GM19035 (cell line): ENCODE measurements around the gene C20orf202.

Source experiments
- ATAC-seq: cut with Tn5 transposase; IDR thresholded peaks from one replicate; pipeline ENCODE4 v1.9.1; 2021; ENCODE audit not compliant: unreplicated experiment

Gene C20orf202

GRCh38 chr20:1202762-1203504 lies at the start of gene C20orf202:
Gene C20orf202, plus strand, starts transcription at chr20:1203454. Its CDS starts 132 bp downstream, at chr20:1203586.
- no peak for ATAC-seq

- ATAC-seq, result no peak
Observed at GRCh38 chr20:1154226-1154625, 49.0 kb upstream of the C20orf202 start.

GRCh38 chr20:1154691-1155090 lies 48.6 kb upstream of the C20orf202 start:
- ATAC-seq, result no peak

GRCh38 chr20:1155342-1155741 lies 47.9 kb upstream of the C20orf202 start:
- no peak for ATAC-seq

GRCh38 chr20:1160496-1160895 lies 42.8 kb upstream of the C20orf202 start:
- no peak for ATAC-seq

GRCh38 chr20:1160991-1161390 lies 42.3 kb upstream of the C20orf202 start:
- ATAC-seq, result no peak

GRCh38 chr20:1163105-1163504 lies 40.1 kb upstream of the C20orf202 start:
- no peak for ATAC-seq

- no peak for ATAC-seq
Observed at GRCh38 chr20:1163653-1164052, 39.6 kb upstream of the C20orf202 start.

- ATAC-seq, result no peak
Observed at GRCh38 chr20:1164871-1165270, 38.4 kb upstream of the C20orf202 start.

- no peak for ATAC-seq
Observed at GRCh38 chr20:1165521-1165920, 37.7 kb upstream of the C20orf202 start.

GRCh38 chr20:1165941-1166340 lies 37.3 kb upstream of the C20orf202 start:
- ATAC-seq, result no peak

- no peak for ATAC-seq
Observed at GRCh38 chr20:1166948-1167720, 36.1 kb upstream of the C20orf202 start.

GRCh38 chr20:1169224-1169623 lies 34.0 kb upstream of the C20orf202 start:
- no peak for ATAC-seq

- no peak for ATAC-seq
Observed at GRCh38 chr20:1171461-1172093, 31.7 kb upstream of the C20orf202 start.

GRCh38 chr20:1173698-1174097 lies 29.6 kb upstream of the C20orf202 start:
- no peak for ATAC-seq

GRCh38 chr20:1174787-1175186 lies 28.5 kb upstream of the C20orf202 start:
- no peak for ATAC-seq

- no peak for ATAC-seq
Observed at GRCh38 chr20:1177680-1178079, 25.6 kb upstream of the C20orf202 start.

- no peak for ATAC-seq
Observed at GRCh38 chr20:1178103-1178502, 25.2 kb upstream of the C20orf202 start.

GRCh38 chr20:1178623-1179022 lies 24.6 kb upstream of the C20orf202 start:
- ATAC-seq, result no peak

GRCh38 chr20:1180949-1181348 lies 22.3 kb upstream of the C20orf202 start:
- no peak for ATAC-seq

- no peak for ATAC-seq
Observed at GRCh38 chr20:1182106-1182505, 21.1 kb upstream of the C20orf202 start.

GRCh38 chr20:1183153-1183552 lies 20.1 kb upstream of the C20orf202 start:
- no peak for ATAC-seq
